Urothelium cell line (cell line): ENCODE measurements around the gene MAPK8IP1.

ENCODE experiments used
- DNase-seq: peaks from one replicate; pipeline ENCODE4 v3.0.0; 2011; ENCODE audit warnings: low spot score, mixed read lengths
- FAIRE-seq: peaks from 2 replicates; lab custom pipeline; 2011; peaks lifted over from hg19 to GRCh38; lab: Jason Lieb, UNC

Gene MAPK8IP1

DNA sequence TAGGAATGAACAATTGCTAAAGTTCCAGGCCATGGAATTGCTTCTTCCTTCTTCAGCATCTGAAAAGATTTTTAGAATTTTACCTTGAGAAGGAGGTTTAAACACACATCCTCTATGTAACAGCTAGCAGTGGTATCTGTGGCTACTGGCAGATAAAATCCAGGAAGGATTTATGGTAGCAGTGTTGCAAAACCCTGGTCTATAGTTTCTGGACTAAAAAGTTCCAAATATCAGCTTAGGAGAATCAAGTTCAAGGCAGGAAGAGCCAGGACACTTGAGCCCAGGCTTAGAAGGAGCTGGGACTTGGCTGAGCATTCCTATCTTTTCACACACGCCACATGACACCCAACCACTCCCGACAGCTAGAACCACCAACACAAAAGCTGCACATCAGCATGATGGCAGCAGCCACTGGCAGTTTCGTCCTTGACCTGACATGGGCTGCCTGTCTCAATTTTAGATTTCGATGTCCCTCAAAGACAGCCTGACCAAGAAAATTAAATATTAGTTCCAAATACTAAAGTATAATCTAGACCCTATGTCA lies 51.1 kb downstream of the MAPK8IP1 start:
- DNase-seq, result no peak
- no peak for FAIRE-seq

DNA sequence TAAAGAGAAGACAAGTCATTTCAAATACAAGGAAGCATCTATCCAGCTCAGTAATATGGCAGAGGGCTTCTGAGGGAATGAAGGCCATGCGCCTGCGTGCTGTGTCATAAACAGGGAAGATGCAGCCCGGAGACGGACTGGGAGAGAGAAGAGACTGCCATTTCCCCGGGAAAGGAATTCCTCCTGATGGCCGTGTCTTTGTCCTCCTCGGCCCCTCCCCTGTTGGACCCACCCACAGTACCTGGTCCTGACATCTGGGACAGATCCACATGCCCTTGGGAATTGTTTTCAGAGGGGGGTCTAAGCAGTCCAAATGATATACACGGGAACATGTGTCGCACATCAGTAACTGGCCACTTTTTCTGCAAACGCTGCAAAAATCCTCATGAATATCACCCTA lies 52.5 kb downstream of the MAPK8IP1 start:
- FAIRE-seq, result no peak
- DNase-seq, result no peak

- FAIRE-seq, result no peak
- DNase-seq, result no peak
These were observed 54.4 kb downstream of the MAPK8IP1 start for GRCh38 chr11:45939836-45940235.

- DNase-seq (no peak), FAIRE-seq (no peak)
These were observed 55.8 kb downstream of the MAPK8IP1 start for GRCh38 chr11:45941285-45941684.

GRCh38 chr11:45942381-45942780 lies 56.9 kb downstream of the MAPK8IP1 start:
- no peak for DNase-seq
- no peak for FAIRE-seq

DNA sequence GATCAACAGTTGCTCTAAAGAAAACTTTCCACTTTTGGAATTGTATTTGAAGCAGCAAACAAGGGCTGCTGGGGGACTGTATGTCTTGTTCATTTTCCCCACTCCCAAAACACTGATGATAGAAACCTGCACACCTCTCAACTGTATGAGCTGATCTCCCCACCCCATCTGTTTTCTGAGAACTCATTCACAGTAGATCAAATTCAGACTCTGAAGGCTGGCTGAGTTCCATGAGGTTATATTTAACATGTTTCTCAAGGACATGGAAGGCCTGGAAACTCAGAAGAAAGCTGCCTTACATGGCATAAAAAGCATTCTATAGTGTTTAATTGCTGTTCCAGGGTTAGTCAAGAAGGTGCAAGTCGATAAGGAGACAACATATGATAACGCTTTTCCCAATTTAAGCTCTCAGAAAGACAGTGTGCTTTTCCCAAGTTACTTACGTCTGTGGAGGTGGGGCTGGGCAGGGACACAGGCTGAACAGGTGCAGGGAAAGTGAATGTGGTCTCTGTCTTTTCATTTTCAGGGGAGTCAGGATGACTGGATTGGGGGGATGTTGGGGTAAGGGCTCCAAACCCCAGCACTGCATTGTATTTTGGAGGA lies 60.0 kb downstream of the MAPK8IP1 start:
- FAIRE-seq (no peak), DNase-seq (no peak)

- no peak for FAIRE-seq
- DNase-seq, result no peak
These were observed 62.4 kb downstream of the MAPK8IP1 start for GRCh38 chr11:45947885-45948284.

DNA sequence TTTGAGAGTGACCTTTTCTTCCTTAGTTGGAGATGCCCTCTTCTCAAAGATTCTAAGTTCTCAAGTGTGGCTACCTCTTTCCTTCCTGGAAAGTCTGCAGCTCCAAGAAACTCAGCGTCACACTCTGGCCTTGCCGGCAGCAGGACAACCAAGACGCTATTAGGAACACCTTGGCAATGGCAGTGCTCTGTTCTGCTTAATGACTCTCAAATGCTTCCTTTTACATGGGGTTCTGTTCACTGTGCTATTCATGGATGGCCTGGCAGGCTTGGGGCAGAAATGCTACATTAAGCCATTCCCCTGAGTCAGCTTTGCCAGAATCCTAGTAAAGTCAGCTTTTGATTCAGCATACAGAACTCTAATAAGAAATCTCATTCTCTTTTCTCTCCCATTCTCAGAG lies 62.9 kb downstream of the MAPK8IP1 start:
- DNase-seq (no peak), FAIRE-seq (no peak)

DNA sequence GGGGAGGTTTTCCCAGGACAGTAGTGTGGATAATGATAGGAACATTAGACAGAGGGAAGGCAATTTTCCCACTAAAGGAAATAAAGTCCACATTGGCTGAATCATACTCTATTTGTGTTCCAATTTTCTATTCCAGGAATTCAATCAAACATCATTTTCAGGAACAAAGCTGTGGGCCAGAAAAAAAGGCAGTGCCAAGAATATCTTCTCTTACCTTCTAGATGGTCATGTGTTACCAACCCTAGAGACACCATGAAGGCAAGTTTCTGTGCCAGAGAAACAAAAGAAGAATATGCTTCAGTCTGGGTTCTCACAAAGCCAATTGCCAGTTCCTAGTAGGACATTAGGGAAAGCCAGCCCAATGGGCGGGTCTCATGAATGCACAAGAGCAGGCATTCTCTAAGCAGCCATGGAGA lies 64.5 kb downstream of the MAPK8IP1 start:
- FAIRE-seq, result no peak
- DNase-seq, result no peak
